ELR (cell line): ENCODE results near the gene VAPA.
"Not testable (repeated sequence)": the region's sequence is repeated elsewhere in the genome, so short reads cannot be mapped to it uniquely, and the experiment has no call there.

Experiments used
- DNase-seq: peaks from one replicate; pipeline ENCODE4 v3.0.0-alpha.2; 2015; ENCODE audit warnings: low read depth

VAPA gene

DNA sequence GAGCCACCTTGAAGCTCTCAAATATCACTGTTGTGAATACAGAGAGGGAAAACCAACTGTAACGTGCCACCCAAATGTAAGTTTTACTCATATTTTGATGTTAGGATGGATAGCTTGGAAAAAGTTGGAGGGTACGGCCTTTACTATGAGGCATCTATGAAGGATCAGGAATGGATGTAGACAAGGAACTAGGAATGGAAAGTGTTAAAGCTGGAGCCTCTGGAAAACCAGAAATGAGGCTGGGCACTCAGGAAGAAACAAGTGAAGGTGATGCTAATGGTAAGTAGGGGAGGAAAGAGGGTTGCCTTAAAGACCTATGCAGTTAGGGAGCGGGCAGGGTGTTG, 27.8 kb upstream of the VAPA start:
- DNase-seq = no peak

DNA sequence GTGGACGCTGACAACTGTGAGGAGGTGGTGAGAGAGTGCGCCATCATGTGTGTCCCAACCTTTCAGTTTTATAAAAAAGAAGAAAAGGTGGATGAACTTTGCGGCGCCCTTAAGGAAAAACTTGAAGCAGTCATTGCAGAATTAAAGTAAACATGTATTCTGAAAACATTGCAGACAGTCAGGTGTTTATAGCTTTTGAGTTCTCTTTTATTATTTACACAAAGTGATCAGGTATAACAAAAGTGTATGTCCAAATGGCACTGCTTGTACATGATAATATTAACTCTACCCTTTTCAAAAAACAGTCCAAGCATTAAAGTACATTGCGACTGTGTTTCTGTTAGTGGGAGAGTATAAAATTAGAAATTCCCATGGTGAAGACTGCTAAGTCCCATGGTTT, 25.8 kb upstream of the VAPA start:
- DNase-seq = no peak

DNA sequence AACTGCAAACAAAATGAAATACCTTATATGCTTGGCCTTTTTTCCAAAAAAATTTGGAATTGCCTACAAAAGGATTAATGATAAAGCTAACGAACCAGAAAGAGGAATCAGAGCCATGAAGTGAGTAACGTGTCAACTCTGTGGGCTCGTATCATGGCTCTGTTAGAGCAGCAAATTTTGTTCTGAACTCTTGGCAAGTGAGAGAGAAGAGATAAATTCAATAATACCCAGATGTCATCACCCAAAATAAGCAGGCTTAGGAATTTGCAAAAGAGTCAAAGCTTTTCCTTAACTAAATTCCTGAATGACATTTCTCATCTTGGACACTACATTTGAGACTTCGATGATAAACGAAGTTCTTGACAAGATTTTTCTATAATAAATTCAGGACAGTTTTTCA, 23.6 kb upstream of the VAPA start:
- DNase-seq = no peak

DNA sequence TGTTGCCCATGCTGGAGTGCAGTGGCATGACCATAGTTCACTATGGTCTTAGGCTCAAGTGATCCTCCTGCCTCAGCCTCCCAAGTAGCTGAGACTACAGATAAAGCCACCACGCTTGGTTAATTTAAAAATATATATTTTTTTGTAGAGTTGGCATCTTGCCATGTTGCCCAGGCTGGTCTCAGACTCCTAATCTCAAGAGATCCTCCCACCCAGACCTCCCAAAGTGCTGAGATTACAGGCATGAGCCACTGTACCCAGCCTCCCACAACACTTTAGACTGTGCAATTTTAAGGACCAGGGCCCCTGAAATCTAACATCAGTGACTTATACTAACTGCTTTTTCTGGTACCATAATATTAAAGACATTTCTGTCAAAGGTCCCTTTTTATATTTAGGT, 22.9 kb upstream of the VAPA start:
- no peak for DNase-seq

DNA sequence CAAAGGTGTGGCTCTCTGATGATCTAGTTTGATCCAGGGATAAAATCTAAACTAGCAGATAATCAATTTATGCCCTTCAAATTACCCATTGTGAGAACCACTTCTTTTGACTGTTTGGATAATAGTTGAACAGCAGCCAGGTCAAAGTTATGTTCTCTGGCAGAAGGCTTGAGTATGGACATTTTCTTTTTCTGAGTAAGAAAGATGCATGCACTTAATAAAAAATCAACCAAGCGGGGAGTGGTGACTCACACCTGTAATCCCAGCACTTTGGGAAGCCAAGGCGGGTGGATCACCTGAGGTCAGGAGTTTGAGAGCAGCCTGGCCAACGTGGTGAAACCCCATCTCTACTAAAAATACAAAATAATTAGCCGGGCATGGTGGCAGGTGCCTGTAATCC, 22.3 kb upstream of the VAPA start:
- DNase-seq = not testable (repeated sequence)

DNA sequence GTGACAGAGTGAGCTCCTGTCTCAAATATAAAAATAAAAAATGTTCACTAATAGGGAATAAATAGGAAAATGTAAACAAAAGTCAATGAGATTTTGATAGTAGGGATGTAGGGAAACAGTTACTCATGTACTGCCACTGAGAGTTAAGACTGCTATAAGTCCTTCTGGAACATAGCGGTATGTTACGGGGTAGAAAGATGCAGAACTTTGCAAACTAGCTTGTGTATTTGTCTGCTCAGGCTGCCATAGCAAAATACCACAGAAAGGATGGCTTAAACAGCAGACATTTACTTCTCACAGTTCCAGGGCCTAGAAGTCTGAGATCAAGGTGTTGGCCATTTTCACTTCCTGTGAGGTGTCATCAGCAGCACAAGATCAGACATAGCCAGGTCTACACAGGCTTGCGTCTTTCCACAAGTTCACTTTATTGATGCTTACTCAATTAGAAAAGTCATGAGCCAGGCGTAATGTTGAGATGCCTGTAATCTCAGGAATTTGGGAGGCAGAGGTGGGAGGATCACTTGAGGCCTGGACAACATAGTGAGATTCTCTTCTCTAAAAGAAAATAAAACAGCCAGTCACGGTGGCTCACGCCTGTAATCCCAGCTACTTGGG, 19.3 kb upstream of the VAPA start:
- no peak for DNase-seq

DNA sequence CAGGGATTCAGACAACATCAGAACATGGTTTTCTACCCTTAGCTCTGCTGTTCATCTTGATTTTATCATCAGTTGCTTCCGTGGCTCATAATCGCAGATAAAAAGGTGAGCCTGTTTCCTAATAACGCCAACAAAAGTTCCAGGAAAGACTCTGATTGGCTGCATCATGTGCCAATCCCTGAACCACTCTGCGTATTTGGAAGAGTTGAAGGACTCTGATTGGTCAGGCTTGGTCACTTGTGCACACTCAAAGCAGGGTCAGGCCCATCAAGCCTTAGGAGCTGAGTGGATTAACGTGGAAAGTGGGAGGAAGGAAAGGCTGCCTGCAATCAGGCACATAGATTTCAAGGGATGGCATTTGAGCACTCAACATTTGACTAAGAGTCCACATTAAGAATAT, 16.7 kb upstream of the VAPA start:
- DNase-seq = no peak

DNA sequence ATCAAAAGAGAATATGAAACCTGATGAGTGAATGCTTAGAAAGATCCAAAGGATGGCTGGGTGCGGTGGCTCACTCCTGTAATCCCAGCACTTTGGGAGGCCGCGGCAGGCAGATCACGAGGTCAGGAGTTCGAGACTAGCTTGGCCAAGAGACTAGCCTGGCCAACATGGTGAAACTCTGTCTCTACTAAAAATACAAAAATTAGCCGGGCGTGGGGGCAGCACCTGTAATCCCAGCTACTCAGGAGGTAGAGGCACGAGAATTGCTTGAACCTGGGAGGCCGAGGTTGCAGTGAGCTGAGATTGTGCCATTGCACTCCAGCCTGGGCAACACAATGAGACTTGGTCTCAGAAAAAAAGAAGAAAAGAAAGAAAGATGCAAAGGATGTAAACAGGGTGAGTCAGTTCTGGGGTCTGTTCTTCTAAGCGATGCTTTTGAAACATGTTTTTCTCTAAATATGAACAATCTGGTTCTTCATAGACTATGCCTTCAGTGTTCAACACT, 16.0 kb upstream of the VAPA start:
- DNase-seq = not testable (repeated sequence)

DNA sequence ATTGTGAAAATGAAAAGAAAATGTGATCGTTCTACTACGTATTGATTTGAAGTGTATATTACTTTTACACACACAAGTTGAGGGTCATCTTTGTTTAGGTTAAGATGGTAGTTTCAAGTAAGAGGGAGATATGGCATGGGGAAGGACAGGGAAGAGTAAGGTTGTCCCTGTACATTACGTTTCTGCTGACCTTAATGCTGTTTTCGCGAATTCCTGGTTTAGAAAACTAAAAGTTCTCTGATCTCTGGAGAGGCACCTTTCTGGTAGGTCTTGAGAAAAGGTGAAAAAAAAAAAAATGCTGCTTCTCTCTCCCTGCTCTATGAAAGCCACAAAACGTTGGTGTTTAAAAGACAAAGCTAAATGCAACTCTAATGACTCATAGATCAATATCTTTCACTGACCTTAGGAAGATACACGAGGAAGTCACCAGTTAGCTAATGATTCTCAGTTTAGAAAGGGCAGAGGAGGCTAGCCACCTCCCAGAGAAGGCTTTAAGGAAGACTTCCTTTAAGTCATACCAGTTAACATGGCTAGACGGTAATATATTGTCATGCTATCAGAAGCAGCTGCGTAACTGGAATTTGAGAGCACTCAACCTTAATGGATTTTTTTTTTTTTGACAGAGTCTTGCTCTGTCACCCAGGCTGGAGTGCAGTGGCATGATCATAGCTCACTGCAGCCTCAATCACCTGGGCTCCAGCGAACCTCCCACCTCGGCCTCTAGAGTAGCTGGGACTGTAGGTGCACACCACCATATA, 14.8 kb upstream of the VAPA start:
- peak; percentile 91 for DNase-seq

DNA sequence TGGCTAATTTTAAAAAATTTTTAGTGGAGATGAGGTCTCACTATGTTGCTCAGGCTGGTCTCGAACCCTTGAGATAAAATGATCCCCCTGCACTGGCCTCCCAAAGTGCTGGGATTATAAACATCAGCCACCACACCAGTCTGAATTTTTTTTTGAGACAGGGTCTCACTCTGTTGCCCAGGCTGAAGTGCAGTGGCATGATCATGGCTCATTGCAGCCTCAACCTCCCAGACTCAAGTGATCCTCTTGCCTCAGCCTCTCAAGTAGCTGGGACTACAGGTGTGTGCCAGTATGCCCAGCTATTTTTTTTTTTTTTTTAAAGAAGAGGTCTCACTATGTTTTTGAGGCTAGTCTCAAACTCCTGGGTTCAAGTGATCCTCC, 14.3 kb upstream of the VAPA start:
- not testable (repeated sequence) for DNase-seq

DNA sequence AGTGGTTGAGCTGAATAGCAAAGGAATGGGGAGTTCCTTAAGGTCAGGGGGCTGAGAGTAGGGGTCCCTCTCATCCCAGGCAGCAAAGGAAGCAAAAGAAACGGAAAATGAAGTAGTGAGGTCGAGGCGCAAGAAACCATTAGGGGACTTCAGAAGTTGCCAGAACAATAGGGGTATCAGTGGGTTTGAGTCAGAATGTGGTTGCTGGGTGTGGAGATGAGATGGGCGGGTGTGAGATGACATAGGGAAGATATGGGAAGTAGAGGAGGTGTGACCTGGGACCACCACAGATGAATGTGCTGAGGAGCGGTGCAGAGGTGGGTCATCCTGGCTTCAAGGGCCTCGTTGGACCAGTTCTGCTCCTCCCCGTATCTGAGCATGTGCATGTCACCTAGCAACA, 13.1 kb upstream of the VAPA start:
- DNase-seq = no peak

DNA sequence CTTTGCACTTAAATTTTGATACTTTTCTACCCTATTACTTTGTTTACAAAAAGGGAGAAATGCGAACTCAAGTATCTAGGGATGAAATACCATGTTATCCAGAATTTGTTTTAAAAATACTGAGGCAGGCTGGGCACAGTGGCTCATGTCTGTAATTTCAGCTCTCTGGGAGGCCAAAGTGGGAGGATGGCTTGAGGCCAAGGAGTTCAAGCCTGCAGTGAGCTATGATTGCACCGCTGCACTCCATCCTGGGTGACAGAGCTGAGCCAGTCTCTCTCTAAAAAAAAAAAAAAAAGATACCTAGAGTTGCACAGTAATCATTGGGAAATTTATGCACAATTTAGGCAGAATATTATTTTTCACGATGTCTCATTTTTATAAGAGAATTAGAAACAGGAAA, 12.4 kb upstream of the VAPA start:
- DNase-seq = no peak

DNA sequence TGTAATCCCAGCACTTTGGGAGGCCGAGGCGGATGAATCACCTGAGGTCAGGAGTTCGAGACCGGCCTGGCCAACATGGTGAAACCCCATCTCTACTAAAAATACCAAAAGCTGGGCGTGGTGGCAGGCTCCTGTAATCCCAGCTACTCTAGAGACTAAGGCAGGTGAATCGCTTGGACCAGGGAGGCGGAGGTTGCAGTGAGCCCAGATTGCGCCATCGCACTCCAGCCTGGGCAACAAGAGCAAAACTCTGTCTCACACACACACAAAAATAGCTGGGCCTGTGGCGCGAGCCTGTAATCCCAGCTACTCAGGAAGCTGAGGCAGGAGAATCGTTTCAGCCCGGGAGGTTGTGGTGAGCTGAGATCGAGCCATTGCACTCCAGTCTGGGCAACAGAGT, 11.6 kb upstream of the VAPA start:
- DNase-seq = not testable (repeated sequence)

DNA sequence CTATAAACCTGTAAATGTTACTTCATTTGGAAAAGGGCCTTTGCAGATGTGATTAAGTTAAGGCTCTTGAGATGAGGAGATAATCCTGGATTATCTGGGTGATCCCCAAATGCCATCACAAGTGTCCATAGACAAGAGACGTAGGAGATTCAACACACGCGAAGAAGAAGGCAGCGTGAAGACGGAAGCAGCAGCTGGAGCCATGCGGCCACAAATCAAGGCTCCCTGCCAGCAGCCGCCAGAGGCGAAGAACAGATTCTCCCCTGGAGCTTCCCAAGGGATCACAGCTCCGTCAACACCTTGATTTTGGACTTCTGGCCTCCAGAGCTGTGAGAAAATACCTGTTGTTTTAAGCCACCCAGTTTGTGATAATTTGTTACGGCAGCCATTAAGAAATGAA, 11.0 kb upstream of the VAPA start:
- no peak for DNase-seq

DNA sequence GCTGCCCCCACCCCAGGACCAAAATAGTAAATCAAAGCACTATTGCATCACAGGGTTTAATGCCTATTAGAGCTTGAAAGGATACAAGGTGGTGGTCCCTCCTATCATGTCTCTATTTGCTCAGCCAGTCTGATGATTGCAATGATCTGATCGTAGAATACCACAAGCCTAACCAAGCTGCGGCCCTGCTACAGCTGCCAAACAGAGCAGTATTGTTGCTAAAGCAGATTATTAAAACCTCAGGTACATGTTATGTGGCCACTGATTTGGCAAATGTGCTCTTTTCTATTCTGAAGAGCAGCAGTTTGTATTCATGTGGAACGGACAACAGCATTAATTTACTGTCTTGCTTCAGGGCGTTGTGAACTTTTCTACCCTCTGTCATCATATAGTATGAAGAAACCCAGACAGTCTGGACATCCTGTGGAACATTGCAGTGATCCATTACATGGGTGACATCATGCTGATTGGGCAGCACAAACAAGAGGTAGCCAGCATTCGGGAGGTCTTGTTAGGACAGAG, 8.4 kb upstream of the VAPA start:
- DNase-seq = peak; percentile 32

DNA sequence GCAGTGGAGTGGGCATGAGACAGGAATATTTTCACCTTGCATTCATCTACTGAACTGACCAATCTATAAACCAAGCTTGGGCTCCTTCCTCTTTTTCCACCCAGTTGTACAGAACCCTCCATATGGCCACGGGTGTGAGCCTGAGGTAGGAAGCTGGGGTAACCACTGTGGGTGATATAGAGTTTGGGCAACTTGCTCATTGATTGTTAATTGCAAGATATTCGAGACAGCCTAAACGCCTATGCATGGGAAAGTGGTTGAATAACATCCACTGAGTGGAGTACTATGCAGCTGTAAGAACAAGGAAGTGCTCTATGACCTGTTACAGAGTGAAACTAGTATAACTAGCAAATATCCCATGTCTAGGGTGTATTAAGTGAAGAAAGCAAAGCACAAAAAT, 7.3 kb upstream of the VAPA start:
- DNase-seq = no peak

DNA sequence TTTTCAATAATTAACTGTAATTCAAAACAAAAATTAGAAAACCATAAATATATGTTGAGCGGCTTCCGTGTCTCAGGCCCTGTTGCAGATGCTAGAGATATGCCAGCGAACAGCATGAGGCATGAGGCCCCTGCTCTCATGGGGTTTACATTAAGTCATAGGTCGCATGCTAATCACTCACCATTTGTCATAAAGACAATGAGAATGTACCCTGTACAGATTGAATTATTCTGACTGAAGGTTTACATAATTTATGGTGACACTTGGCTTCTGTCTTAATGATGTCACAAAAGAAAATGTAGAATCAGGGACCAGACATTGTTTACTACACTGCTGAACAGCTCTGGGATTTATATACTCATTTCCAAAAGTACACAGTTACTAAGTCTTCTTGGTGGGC, 5.9 kb upstream of the VAPA start:
- no peak for DNase-seq

DNA sequence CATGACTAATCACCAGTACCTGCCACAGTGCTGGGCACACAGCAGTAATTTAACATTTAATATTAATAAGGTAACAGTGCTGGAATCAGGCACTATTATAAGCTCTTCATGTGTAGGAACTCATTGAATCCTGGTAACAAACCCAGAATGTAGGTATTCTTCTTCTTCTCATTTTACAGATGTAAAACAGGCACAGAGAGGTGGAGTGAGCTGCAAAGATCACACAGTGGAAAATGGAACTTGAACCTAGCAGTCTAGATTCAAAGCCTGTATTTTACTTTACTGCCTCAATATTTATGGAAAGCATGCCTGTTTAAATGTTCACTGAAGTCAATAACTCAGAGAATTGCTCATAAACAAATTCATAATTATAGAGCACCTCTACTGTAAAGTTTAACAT, 3.7 kb upstream of the VAPA start:
- no peak for DNase-seq

DNA sequence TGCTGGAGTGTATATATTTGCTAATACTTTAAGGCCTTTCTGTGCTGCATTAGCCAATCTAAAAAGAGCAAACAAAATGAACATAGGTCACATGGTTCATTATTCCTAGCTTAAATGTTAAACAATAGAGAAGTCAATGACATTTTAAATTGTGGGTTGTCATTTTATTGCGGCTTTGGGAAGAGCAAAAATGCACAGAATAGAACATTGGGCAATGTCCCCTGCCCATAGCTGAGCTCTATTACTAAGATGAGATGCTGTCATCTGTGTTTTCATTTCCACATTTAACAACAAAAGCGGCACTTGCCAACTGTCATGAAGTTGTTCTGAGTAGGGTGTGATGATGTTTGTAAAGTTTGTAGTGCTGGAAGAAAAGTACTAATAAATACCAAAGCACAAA, 3.2 kb upstream of the VAPA start:
- DNase-seq = no peak

DNA sequence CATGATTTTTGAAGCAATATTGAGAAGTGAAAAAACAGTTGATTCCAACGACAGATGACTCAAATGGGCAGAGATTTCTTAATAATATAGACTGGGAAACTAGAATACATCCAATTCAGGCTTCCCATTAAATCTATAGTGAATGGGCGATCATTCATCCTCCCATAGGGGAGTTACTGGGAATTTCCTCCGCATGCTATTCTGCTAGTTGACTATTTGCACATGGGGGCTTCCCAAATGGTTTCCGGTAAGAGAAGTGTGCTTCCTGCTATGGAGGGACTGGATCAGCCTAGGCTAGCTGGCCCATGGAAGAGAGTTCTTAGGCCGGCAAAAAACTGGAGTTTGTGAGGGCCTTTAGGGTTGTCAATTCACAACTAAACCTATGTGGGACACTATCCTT, 2.6 kb upstream of the VAPA start:
- no peak for DNase-seq

DNA sequence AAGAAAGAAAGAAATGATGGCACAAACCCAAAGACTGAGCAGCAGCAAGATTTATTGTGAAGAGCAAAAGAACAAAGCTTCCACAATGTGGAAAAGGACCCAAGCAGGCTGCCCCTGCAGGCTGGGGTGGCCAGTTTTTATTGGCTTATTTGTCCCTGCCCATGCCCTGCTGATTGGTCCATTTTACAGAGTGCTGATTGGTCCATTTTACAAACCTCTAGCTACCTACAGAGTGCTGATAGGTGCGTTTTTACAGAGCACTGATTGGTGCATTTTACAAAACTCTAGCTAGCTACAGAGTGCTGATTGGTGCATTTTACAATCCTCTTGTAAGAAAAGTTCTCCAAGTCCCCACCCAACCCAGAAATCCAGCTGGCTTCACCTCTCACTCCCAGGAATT, 1.5 kb upstream of the VAPA start:
- peak; percentile 17 for DNase-seq

DNA sequence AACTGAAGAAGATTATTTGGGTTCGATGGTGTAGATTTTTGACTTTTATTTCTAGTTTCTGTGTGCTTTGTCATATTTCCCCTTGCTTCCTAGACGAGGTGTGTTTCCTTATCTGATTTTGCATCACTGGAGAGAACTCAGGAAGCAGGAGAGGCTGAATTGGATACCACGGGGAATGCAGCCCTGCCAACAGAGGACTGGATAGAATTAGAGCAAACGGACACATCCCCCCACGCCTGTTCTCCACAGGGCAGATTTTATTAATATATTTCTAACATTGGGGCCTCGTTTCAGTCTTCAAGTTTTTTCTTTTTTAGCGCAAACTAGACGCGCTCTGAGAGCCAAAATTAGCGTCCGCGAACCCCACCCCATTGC, 678 bp upstream of the VAPA start:
- DNase-seq = no peak

DNA sequence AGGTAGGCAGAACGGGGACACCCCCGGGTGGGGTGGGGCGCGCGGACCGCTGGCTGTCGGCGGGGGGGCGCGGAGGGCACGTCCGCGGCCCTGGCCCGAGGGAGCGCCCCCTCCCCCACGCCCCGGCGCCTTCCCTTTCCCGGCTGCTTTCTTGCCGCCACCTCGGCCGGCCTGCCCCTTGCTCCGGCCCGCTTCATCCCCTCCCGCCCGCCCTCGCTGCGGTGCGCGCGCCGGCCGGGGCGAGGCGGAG, 443 bp downstream of the VAPA start:
- DNase-seq = no peak

DNA sequence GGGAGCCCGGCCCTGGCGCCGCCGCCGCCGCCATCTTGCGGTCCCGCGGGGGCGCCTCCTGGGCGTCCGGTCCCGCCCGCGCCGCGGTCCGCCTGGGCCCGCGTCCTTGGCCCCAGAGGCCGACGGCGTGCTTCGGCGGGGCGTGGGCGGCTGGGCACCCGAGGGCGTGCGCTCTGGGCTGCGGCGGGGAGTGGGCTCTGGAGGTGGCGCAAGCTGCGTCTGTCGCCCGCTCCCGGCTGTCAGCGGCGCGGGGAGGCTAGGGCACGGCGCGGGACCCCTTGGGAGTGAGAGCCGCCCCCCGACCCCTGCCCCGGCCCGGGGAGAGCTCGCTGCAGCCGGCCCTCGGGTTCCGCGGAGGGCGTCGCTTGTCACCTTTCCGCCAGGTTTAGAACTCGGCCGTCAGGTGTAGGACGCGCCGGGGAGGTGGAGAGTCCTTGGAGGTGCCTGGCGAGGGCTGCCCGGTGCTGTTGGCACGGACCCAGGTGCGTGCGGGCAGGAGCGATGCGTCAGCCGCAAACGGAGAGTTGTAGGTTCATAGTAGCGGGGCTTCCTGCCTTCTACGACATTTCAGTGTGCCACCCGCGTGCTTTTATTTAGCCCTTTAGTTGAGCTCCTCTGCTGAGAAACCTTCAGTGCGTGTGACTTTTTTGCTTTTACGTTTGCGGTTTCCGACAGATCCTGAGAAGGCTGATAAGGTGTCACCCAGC, 921 bp downstream of the VAPA start:
- peak; percentile 93 for DNase-seq
